Keratinocyte (primary cell): Measurements from ENCODE around the gene BRSK2. TPM values are rescaled to one million over a fixed set of nuclear protein-coding genes. Genes with fewer than 3 reads are reported as not detected.

Source experiments
- DNase-seq: peaks from one replicate; pipeline ENCODE4 v3.0.0-alpha.2; 2011; ENCODE audit warnings: low read depth, missing footprints, low spot score
- FAIRE-seq: peaks from 2 replicates; lab custom pipeline; 2011; peaks lifted over from hg19 to GRCh38; lab: Jason Lieb, UNC
- H2AFZ ChIP-seq: 2 replicates; pipeline ENCODE4 v1.6.0; 2012; ENCODE audit warnings: low read length, control low read depth, inconsistent platforms; ENCODE audit not compliant: control insufficient read depth
- H3K27ac ChIP-seq: 2 replicates; pipeline ENCODE4 v1.5.1; 2011; ENCODE audit warnings: low read length; ENCODE audit not compliant: control insufficient read depth, insufficient read depth
- H3K27me3 ChIP-seq: 3 replicates; pipeline ENCODE4 v1.6.0; 2011; ENCODE audit warnings: low read length; ENCODE audit not compliant: control insufficient read depth, insufficient read depth; ENCODE audit errors: extremely low read depth
- H3K36me3 ChIP-seq, 2 experiments: 2 replicates in 1 of 2; 3 replicates in 1 of 2; pipeline ENCODE4 v1.5.1; 2011; ENCODE audit warnings: low read length in 2 of 2, mild to moderate bottlenecking in 1 of 2; ENCODE audit not compliant: control insufficient read depth in 2 of 2, insufficient read depth in 2 of 2; ENCODE audit errors: extremely low read depth in 1 of 2
- H3K4me1 ChIP-seq: 3 replicates; pipeline ENCODE4 v1.5.1; 2011; ENCODE audit warnings: low read length; ENCODE audit not compliant: control insufficient read depth, insufficient read depth; ENCODE audit errors: extremely low read depth
- H3K4me2 ChIP-seq: 3 replicates; pipeline ENCODE4 v1.6.0; 2011; ENCODE audit warnings: low read depth, low read length; ENCODE audit not compliant: control insufficient read depth, insufficient read depth; ENCODE audit errors: extremely low read depth
- H3K4me3 ChIP-seq, 3 experiments: fragments of 200-600 bp in 1 of 3; sonication (generic) in 1 of 3; 2 replicates in 2 of 3; 3 replicates in 1 of 3; pipeline ENCODE4 v1.5.1; 2011 to 2016; ENCODE audit warnings: low read length in 3 of 3, mild to moderate bottlenecking in 3 of 3, control low read depth in 2 of 3, inconsistent platforms in 1 of 3, low read depth in 1 of 3, mixed read lengths in 1 of 3, mixed run types in 1 of 3, moderate library complexity in 1 of 3; ENCODE audit not compliant: control insufficient read depth in 2 of 3, insufficient read depth in 2 of 3; ENCODE audit errors: extremely low read depth in 1 of 3
- H3K79me2 ChIP-seq: 2 replicates; pipeline ENCODE4 v1.6.0; 2012; ENCODE audit warnings: low read length; ENCODE audit not compliant: control insufficient read depth, insufficient read depth
- H3K9ac ChIP-seq: 3 replicates; pipeline ENCODE4 v1.6.0; 2011; ENCODE audit warnings: low read length; ENCODE audit not compliant: control insufficient read depth, insufficient read depth; ENCODE audit errors: extremely low read depth
- H3K9me1 ChIP-seq: 3 replicates; pipeline ENCODE4 v1.6.0; 2011; ENCODE audit warnings: low read length; ENCODE audit not compliant: control insufficient read depth, insufficient read depth; ENCODE audit errors: extremely low read depth
- H3K9me3 ChIP-seq: 2 replicates; pipeline ENCODE4 v1.5.1; 2012; ENCODE audit warnings: low read depth, low read length; ENCODE audit not compliant: control insufficient read depth
- H4K20me1 ChIP-seq: 3 replicates; pipeline ENCODE4 v1.6.0; 2011; ENCODE audit warnings: low read length; ENCODE audit not compliant: control insufficient read depth, insufficient read depth; ENCODE audit errors: extremely low read depth
- EZH2 ChIP-seq: IDR thresholded peaks from one replicate; pipeline ENCODE4 v1.6.1; 2012; ENCODE audit warnings: inconsistent platforms, mild to moderate bottlenecking, low read length, moderate library complexity
- dilution Hi-C: fragments of 300-500 bp; cut with MboI; formaldehyde crosslinking; loops from one replicate; pipeline ENCODE4 v1.7.0; 2020; ENCODE audit warnings: low sequenced_read_pairs; ENCODE audit not compliant: extremely low pct_ligation_motif_present
- polyA plus RNA-seq, 5 experiments: library from polyadenylated mRNA; depleted of rRNA in 3 of 5; stranded (reverse) in 3 of 5; stranded (forward) in 1 of 5; unstranded in 1 of 5; fragments of >200 nt; gene quantifications; 1 replicate in 1 of 5; 2 replicates in 3 of 5; 3 replicates in 1 of 5; pipeline versions ENCODE4 v1.2.1 to v1.2.3, GENCODE V29; 2011 to 2012; ENCODE audit warnings: missing spikeins in 2 of 5, low read depth in 1 of 5, low replicate concordance in 1 of 5
- TF ChIP-seq, protein P1 (sequence below), 3 experiments: IDR thresholded peaks in 1 of 3; conservative IDR thresholded peaks in 1 of 3; optimal IDR thresholded peaks in 1 of 3; 2 replicates in 2 of 3; 3 replicates in 1 of 3; pipeline versions ENCODE3 to v1.5.1; 2011; ENCODE audit warnings: low read length in 3 of 3, mild to moderate bottlenecking in 3 of 3, moderate library complexity in 2 of 3, control low read depth in 1 of 3, inconsistent platforms in 1 of 3; ENCODE audit not compliant: insufficient read depth in 2 of 3; ENCODE audit errors: extremely low read depth in 1 of 3

BRSK2 gene
- polyA plus RNA-seq, 1 donor (not counting 4 experiments of a cell fraction or from before 2014, with no cell fraction given): 0.09 TPM

DNA sequence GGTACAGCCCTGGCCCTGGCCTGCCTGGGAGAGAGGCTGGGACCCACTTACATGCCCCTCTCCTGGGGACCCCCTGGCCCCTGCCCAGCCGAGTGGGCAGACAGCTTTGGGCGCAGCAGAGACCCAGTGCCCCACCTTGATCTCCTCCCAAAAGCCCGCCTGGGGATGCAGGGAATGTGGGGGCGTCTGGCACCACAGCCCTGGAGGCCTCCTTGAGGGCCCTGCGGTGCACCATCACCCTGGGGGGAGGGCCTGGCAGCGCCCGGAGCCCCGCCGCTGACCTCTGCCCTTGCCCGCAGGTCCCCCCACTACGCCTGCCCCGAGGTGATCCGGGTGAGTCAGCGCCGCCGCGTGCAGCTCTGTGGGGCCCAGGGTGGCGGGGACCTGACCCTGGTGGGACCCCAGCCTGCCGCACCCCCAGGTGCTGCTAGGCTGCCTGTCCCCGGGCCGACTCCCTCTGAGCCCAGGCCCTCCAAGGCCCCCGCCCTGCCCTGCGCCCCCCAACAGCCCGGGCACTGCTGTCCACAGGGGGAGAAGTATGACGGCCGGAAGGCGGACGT is 53.2 kb downstream of the BRSK2 start:
- DNase-seq: no peak
- Histone ChIP-seq H3K9ac (no peak overlapping the region), H3K4me1 (peaks cover 3% of the 10 kb centered on the region), H3K4me2 (no peak overlapping the region), H3K27me3 (peaks cover 48% of the 10 kb centered on the region), H3K9me3 (no peaks in the 10 kb centered on the region), H3K79me2 (no peaks in the 10 kb centered on the region), H3K4me3 (no peak overlapping the region), H3K27ac (no peak overlapping the region), H3K9me1 (no peaks in the 10 kb centered on the region), H4K20me1 (no peaks in the 10 kb centered on the region), H3K36me3 (no peaks in the 10 kb centered on the region), H2AFZ (no peak overlapping the region)
- FAIRE-seq: no peak
- TF ChIP-seq, protein P1, sequence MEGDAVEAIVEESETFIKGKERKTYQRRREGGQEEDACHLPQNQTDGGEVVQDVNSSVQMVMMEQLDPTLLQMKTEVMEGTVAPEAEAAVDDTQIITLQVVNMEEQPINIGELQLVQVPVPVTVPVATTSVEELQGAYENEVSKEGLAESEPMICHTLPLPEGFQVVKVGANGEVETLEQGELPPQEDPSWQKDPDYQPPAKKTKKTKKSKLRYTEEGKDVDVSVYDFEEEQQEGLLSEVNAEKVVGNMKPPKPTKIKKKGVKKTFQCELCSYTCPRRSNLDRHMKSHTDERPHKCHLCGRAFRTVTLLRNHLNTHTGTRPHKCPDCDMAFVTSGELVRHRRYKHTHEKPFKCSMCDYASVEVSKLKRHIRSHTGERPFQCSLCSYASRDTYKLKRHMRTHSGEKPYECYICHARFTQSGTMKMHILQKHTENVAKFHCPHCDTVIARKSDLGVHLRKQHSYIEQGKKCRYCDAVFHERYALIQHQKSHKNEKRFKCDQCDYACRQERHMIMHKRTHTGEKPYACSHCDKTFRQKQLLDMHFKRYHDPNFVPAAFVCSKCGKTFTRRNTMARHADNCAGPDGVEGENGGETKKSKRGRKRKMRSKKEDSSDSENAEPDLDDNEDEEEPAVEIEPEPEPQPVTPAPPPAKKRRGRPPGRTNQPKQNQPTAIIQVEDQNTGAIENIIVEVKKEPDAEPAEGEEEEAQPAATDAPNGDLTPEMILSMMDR (optimal IDR thresholded peaks at IDR 0.05 in 1 of 3, IDR thresholded peaks at IDR 0.05 in 1 of 3, conservative IDR thresholded peaks at IDR 0.05 in 1 of 3; ENCODE audit: extremely low read depth in 1 of 3, insufficient read depth in 2 of 3, low read length in 3 of 3): no peak
- no peak for TF ChIP-seq EZH2
- dilution Hi-C loops: no loop called here

DNA sequence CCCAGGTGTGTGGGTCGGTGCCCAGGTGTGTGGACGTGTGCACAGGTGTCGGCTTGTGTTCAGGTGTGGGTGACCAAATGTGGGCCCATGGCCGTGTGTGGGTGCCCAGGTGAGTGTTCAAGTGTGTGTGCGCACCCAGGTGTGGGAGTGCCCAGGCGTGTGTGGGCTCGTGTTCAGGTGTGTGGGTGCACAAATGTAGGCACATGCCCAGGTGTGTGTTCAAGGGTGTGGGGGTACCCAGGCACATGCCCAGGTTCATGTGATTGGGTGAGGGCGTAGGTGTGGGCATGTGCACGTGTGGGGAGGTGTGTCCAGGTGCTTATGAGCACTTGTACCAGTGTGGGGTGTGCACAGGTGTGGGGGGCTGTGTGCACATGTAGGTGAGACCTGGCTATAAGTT is 54.0 kb downstream of the BRSK2 start:
- Histone ChIP-seq H3K4me2 (no peak overlapping the region), H2AFZ (no peak overlapping the region), H3K9me1 (no peaks in the 10 kb centered on the region), H4K20me1 (no peaks in the 10 kb centered on the region), H3K27ac (no peak overlapping the region), H3K9ac (no peak overlapping the region), H3K9me3 (no peaks in the 10 kb centered on the region), H3K4me1 (peaks cover 3% of the 10 kb centered on the region), H3K79me2 (no peaks in the 10 kb centered on the region), H3K27me3 (peaks cover 57% of the 10 kb centered on the region), H3K4me3 (no peak overlapping the region), H3K36me3 (no peaks in the 10 kb centered on the region)
- no peak for TF ChIP-seq EZH2
- TF ChIP-seq, protein P1 (optimal IDR thresholded peaks at IDR 0.05 in 1 of 3, IDR thresholded peaks at IDR 0.05 in 1 of 3, conservative IDR thresholded peaks at IDR 0.05 in 1 of 3; ENCODE audit: extremely low read depth in 1 of 3, insufficient read depth in 2 of 3, low read length in 3 of 3): no peak
- FAIRE-seq (no peak), DNase-seq (no peak)
- dilution Hi-C loops: no loop called here
